B cell (primary cell): ENCODE results near the gene SLC6A1. TPM values are rescaled to one million over a fixed set of nuclear protein-coding genes. Genes with fewer than 3 reads are reported as not detected.

Experiments
- ATAC-seq: fragments of 200-7000 bp; cut with Tn5 transposase; one replicate; pipeline ENCODE4 v1.10.0; 2021; ENCODE audit warnings: low read depth, mild to moderate bottlenecking, moderate number of reproducible peaks, moderate library complexity
- CTCF ChIA-PET: fragments of 350-600 bp; sonication (Branson Sonifier 250); formaldehyde crosslinking; loops from one replicate; lab custom pipeline; 2021; ENCODE audit warnings: antibody characterized with exemption, inconsistent platforms; lab: Charles Lee
- POLR2A ChIA-PET: fragments of 350-600 bp; sonication (Branson Sonifier 250); formaldehyde crosslinking; loops from one replicate; lab custom pipeline; 2021; ENCODE audit warnings: antibody characterized with exemption; lab: Charles Lee
- DNase-seq: peaks from one replicate; pipeline ENCODE4 v3.0.0; 2013
- H2AFZ ChIP-seq: 2 replicates; pipeline ENCODE4 v1.6.1; 2012; ENCODE audit warnings: mild to moderate bottlenecking, low read depth, low read length; ENCODE audit not compliant: insufficient read depth, poor library complexity, severe bottlenecking
- H3K27ac ChIP-seq, 2 donors: 1 replicate in 1 of 2; 2 replicates in 1 of 2; pipeline ENCODE4 v1.5.1; 2012 to 2013; ENCODE audit warnings: low read length in 2 of 2, mild to moderate bottlenecking in 2 of 2, moderate library complexity in 1 of 2
- H3K27me3 ChIP-seq, 4 experiments: fragments of 200-600 bp in 1 of 4; sonication (generic) in 1 of 4; replicated peaks in 1 of 4; 1 replicate in 2 of 4; 2 replicates in 2 of 4; pipeline versions ENCODE4 v1.6.1 to v1.7.0; 2013 to 2016; ENCODE audit warnings: low read length in 3 of 4, mild to moderate bottlenecking in 2 of 4, mixed read lengths in 1 of 4, moderate library complexity in 1 of 4; ENCODE audit not compliant: insufficient read depth in 4 of 4, control insufficient read depth in 3 of 4; ENCODE audit errors: control extremely low read depth in 1 of 4
- H3K36me3 ChIP-seq, 2 experiments: replicated peaks in 1 of 2; 1 replicate in 1 of 2; 2 replicates in 1 of 2; pipeline versions ENCODE4 v1.6.1 to v1.7.1; 2013; ENCODE audit warnings: low read length in 1 of 2; ENCODE audit not compliant: insufficient read depth in 2 of 2, control insufficient read depth in 1 of 2; ENCODE audit errors: control extremely low read depth in 1 of 2, extremely low read depth in 1 of 2
- H3K4me1 ChIP-seq, 2 donors: fragments of 200-600 bp in 1 of 2; sonication (generic) in 1 of 2; 1 replicate in 1 of 2; 2 replicates in 1 of 2; pipeline versions ENCODE4 v1.5.1 to v1.6.1; 2013 to 2017; ENCODE audit warnings: low read length in 2 of 2; ENCODE audit not compliant: control insufficient read depth in 2 of 2, insufficient read depth in 2 of 2
- H3K4me2 ChIP-seq: replicated peaks from 2 replicates; pipeline ENCODE3; 2012; ENCODE audit warnings: mild to moderate bottlenecking, low read depth, low read length; ENCODE audit not compliant: poor library complexity, severe bottlenecking
- H3K4me3 ChIP-seq, 5 experiments: fragments of 200-600 bp in 1 of 5; sonication (generic) in 1 of 5; 1 replicate in 3 of 5; 2 replicates in 2 of 5; pipeline versions ENCODE4 v1.5.1 to v1.7.0; 2011 to 2016; ENCODE audit warnings: low read length in 4 of 5, mild to moderate bottlenecking in 4 of 5, low read depth in 2 of 5, control low read depth in 1 of 5, moderate library complexity in 1 of 5; ENCODE audit not compliant: insufficient read depth in 1 of 5; ENCODE audit errors: control extremely low read depth in 1 of 5, extremely low read depth in 1 of 5
- H3K79me2 ChIP-seq: fragments of 200-600 bp; sonication (generic); one replicate; pipeline ENCODE4 v1.6.0; 2016; ENCODE audit warnings: low read length; ENCODE audit not compliant: control insufficient read depth, insufficient read depth
- H3K9ac ChIP-seq: fragments of 200-600 bp; sonication (generic); 2 replicates; pipeline ENCODE4 v1.6.1; 2017; ENCODE audit warnings: mild to moderate bottlenecking, low read length, moderate library complexity
- H3K9me3 ChIP-seq, 3 donors: one replicate each; pipeline versions ENCODE4 v1.6.1 to v1.7.1; 2013; ENCODE audit warnings: low read length in 2 of 3; ENCODE audit not compliant: control insufficient read depth in 2 of 3, insufficient read depth in 1 of 3; ENCODE audit errors: control extremely low read depth in 1 of 3
- H4K20me1 ChIP-seq: 2 replicates; pipeline ENCODE4 v1.6.0; 2012; ENCODE audit warnings: mild to moderate bottlenecking, low read length; ENCODE audit not compliant: insufficient read depth, control insufficient read depth, poor library complexity, severe bottlenecking
- H3K27ac Mint-ChIP-seq: one replicate; pipeline ENCODE4 v1.8.0; 2021; ENCODE audit warnings: mixed read lengths
- H3K27me3 Mint-ChIP-seq: one replicate; pipeline ENCODE4 v1.8.0; 2021; ENCODE audit warnings: mixed read lengths
- H3K4me1 Mint-ChIP-seq: one replicate; pipeline ENCODE4 v1.8.0; 2021; ENCODE audit warnings: mixed read lengths
- H3K4me3 Mint-ChIP-seq: one replicate; pipeline ENCODE4 v1.8.0; 2021; ENCODE audit warnings: mixed read lengths
- H3K9me3 Mint-ChIP-seq: one replicate; pipeline ENCODE4 v1.8.0; 2022; ENCODE audit warnings: mixed read lengths; ENCODE audit not compliant: insufficient read depth
- CTCF ChIP-seq: fragments of 200-600 bp; IDR thresholded peaks from one replicate; pipeline ENCODE4 v1.8.0; 2022; ENCODE audit warnings: antibody characterized with exemption, mild to moderate bottlenecking
- EZH2 ChIP-seq: IDR thresholded peaks from 2 replicates; pipeline ENCODE4 v1.6.1; 2012; ENCODE audit warnings: borderline replicate concordance, low read depth, mild to moderate bottlenecking, moderate library complexity, low read length; ENCODE audit not compliant: insufficient read depth, poor library complexity, severe bottlenecking
- WGBS: methylation state at CpG from one replicate; pipeline ENCODE4 v1.1.5; 2013; ENCODE audit warnings: missing lambda C conversion rate; ENCODE audit not compliant: insufficient coverage; 5-methylcytosine and 5-hydroxymethylcytosine counted together
- intact Hi-C: fragments of 100-400 bp; cut with micrococcal nuclease; formaldehyde crosslinking; loops from one replicate; pipeline ENCODE4 v1.10.0; 2022
- polyA plus RNA-seq: library from polyadenylated mRNA; depleted of rRNA; stranded (reverse); fragments of >200 nt; gene quantifications from 2 replicates; pipeline ENCODE4 v1.2.3, GENCODE V29; 2012
- total RNA-seq, 2 donors: library from RNA; stranded (reverse); fragments of 120-200 nt in 1 of 2; gene quantifications; 1 replicate in 1 of 2; 2 replicates in 1 of 2; pipeline versions ENCODE4 v1.2.3 to v1.2.4, GENCODE V29; 2013 to 2022

The SLC6A1 gene
- total and polyA plus RNA-seq, 2 donors (not counting 1 experiment from before 2014, with no cell fraction given) = not detected

GRCh38 chr3:10998542-10998941, 6.0 kb downstream of the SLC6A1 start:
- H3K36me3 ChIP-seq = no peaks in the 10 kb centered on the region
- intact Hi-C loops = no loop called here
- H3K27me3 ChIP-seq = peaks cover 0 to 15% (median 4%) of the 10 kb centered on the region in 4 experiments
- ATAC-seq = no peak
- DNase-seq = no peak
- CTCF ChIA-PET = interaction anchor here (1.2 kb wide), 1 partner anchor 17 kb away, joined by 3 read pairs; no protein-coding TSS in a partner anchor
- H3K27me3 Mint-ChIP-seq = peaks cover 35% of the 10 kb centered on the region
- H3K4me3 ChIP-seq = no peak overlapping the region
- H3K4me1 Mint-ChIP-seq = no peaks in the 10 kb centered on the region
- no peak overlapping the region for H2AFZ ChIP-seq
- no peak overlapping the region for H3K4me3 Mint-ChIP-seq
- TF ChIP-seq EZH2 (no peak), CTCF (no peak)
- no peak overlapping the region for H3K27ac Mint-ChIP-seq
- no peaks in the 10 kb centered on the region for H3K4me1 ChIP-seq
- H3K9ac ChIP-seq = no peak overlapping the region
- no peak overlapping the region for H3K27ac ChIP-seq
- no peaks in the 10 kb centered on the region for H3K79me2 ChIP-seq
- H3K9me3 ChIP-seq = no peaks in the 10 kb centered on the region
- no peaks in the 10 kb centered on the region for H3K9me3 Mint-ChIP-seq
- POLR2A ChIA-PET = no interaction called here
- H3K4me2 ChIP-seq = no peak overlapping the region
- H4K20me1 ChIP-seq = no peaks in the 10 kb centered on the region

- POLR2A ChIA-PET = no interaction called here
These were observed 6.9 kb downstream of the SLC6A1 start for GRCh38 chr3:10999221-11000107.

More at GRCh38 chr3:10999221-11000107, 6.9 kb downstream of the SLC6A1 start:
- no peak overlapping the region for H3K9ac ChIP-seq
- H4K20me1 ChIP-seq = no peaks in the 10 kb centered on the region
- Mint-ChIP-seq H3K4me3 (no peak overlapping the region), H3K9me3 (no peaks in the 10 kb centered on the region), H3K27ac (no peak overlapping the region), H3K4me1 (no peaks in the 10 kb centered on the region), H3K27me3 (peaks cover 33% of the 10 kb centered on the region)
- CTCF ChIA-PET = interaction anchor here (1.0 to 1.2 kb wide), 2 partner anchors 18 to 52 kb away, joined by 3 read pairs; no protein-coding TSS in a partner anchor
- TF ChIP-seq CTCF (no peak), EZH2 (no peak)
- H3K9me3 ChIP-seq = no peaks in the 10 kb centered on the region
- H3K4me1 ChIP-seq = no peaks in the 10 kb centered on the region
- intact Hi-C loops = no loop called here
- DNase-seq (no peak), ATAC-seq (no peak)
- 56% methylated on average over 11 of the region's 15 CpGs for WGBS
- peaks cover 0 to 6% (median 4%) of the 10 kb centered on the region in 4 experiments for H3K27me3 ChIP-seq
- no peak overlapping the region for H3K27ac ChIP-seq
- H3K36me3 ChIP-seq = no peaks in the 10 kb centered on the region
- no peak overlapping the region for H3K4me3 ChIP-seq
- no peaks in the 10 kb centered on the region for H3K79me2 ChIP-seq
- no peak overlapping the region for H2AFZ ChIP-seq
- H3K4me2 ChIP-seq = no peak overlapping the region
